NB4 (cell line): ENCODE data around the gene PLEKHG3.

ENCODE experiments used
- CTCF ChIP-seq: IDR thresholded peaks from one replicate; pipeline ENCODE4 v1.5.1; 2012; ENCODE audit warnings: low read depth, low read length
- MAX ChIP-seq: IDR thresholded peaks from 2 replicates; pipeline ENCODE4 v1.6.1; 2011; ENCODE audit warnings: low read depth, low read length

GRCh38 chr14:64689289-64689688, 14.9 kb upstream of the PLEKHG3 start:
- TF ChIP-seq MAX (no peak), CTCF (no peak)
